B cell (primary cell): Measurements from ENCODE around the gene PIK3C2G. TPM values are rescaled to one million over a fixed set of nuclear protein-coding genes. Genes with fewer than 3 reads are reported as not detected.

Experiments used
- ATAC-seq: fragments of 200-7000 bp; cut with Tn5 transposase; one replicate; pipeline ENCODE4 v1.10.0; 2021; ENCODE audit warnings: low read depth, mild to moderate bottlenecking, moderate number of reproducible peaks, moderate library complexity
- CTCF ChIA-PET: fragments of 350-600 bp; sonication (Branson Sonifier 250); formaldehyde crosslinking; loops from one replicate; lab custom pipeline; 2021; ENCODE audit warnings: antibody characterized with exemption, inconsistent platforms; lab: Charles Lee
- POLR2A ChIA-PET: fragments of 350-600 bp; sonication (Branson Sonifier 250); formaldehyde crosslinking; loops from one replicate; lab custom pipeline; 2021; ENCODE audit warnings: antibody characterized with exemption; lab: Charles Lee
- DNase-seq: peaks from one replicate; pipeline ENCODE4 v3.0.0; 2013
- H2AFZ ChIP-seq: 2 replicates; pipeline ENCODE4 v1.6.1; 2012; ENCODE audit warnings: mild to moderate bottlenecking, low read depth, low read length; ENCODE audit not compliant: insufficient read depth, poor library complexity, severe bottlenecking
- H3K27ac ChIP-seq, 2 donors: 1 replicate in 1 of 2; 2 replicates in 1 of 2; pipeline ENCODE4 v1.5.1; 2012 to 2013; ENCODE audit warnings: low read length in 2 of 2, mild to moderate bottlenecking in 2 of 2, moderate library complexity in 1 of 2
- H3K27me3 ChIP-seq, 4 experiments: fragments of 200-600 bp in 1 of 4; sonication (generic) in 1 of 4; replicated peaks in 1 of 4; 1 replicate in 2 of 4; 2 replicates in 2 of 4; pipeline versions ENCODE4 v1.6.1 to v1.7.0; 2013 to 2016; ENCODE audit warnings: low read length in 3 of 4, mild to moderate bottlenecking in 2 of 4, mixed read lengths in 1 of 4, moderate library complexity in 1 of 4; ENCODE audit not compliant: insufficient read depth in 4 of 4, control insufficient read depth in 3 of 4; ENCODE audit errors: control extremely low read depth in 1 of 4
- H3K36me3 ChIP-seq, 2 experiments: replicated peaks in 1 of 2; 1 replicate in 1 of 2; 2 replicates in 1 of 2; pipeline versions ENCODE4 v1.6.1 to v1.7.1; 2013; ENCODE audit warnings: low read length in 1 of 2; ENCODE audit not compliant: insufficient read depth in 2 of 2, control insufficient read depth in 1 of 2; ENCODE audit errors: control extremely low read depth in 1 of 2, extremely low read depth in 1 of 2
- H3K4me1 ChIP-seq, 2 donors: fragments of 200-600 bp in 1 of 2; sonication (generic) in 1 of 2; 1 replicate in 1 of 2; 2 replicates in 1 of 2; pipeline versions ENCODE4 v1.5.1 to v1.6.1; 2013 to 2017; ENCODE audit warnings: low read length in 2 of 2; ENCODE audit not compliant: control insufficient read depth in 2 of 2, insufficient read depth in 2 of 2
- H3K4me2 ChIP-seq: replicated peaks from 2 replicates; pipeline ENCODE3; 2012; ENCODE audit warnings: mild to moderate bottlenecking, low read depth, low read length; ENCODE audit not compliant: poor library complexity, severe bottlenecking
- H3K4me3 ChIP-seq, 5 experiments: fragments of 200-600 bp in 1 of 5; sonication (generic) in 1 of 5; 1 replicate in 3 of 5; 2 replicates in 2 of 5; pipeline versions ENCODE4 v1.5.1 to v1.7.0; 2011 to 2016; ENCODE audit warnings: low read length in 4 of 5, mild to moderate bottlenecking in 4 of 5, low read depth in 2 of 5, control low read depth in 1 of 5, moderate library complexity in 1 of 5; ENCODE audit not compliant: insufficient read depth in 1 of 5; ENCODE audit errors: control extremely low read depth in 1 of 5, extremely low read depth in 1 of 5
- H3K79me2 ChIP-seq: fragments of 200-600 bp; sonication (generic); one replicate; pipeline ENCODE4 v1.6.0; 2016; ENCODE audit warnings: low read length; ENCODE audit not compliant: control insufficient read depth, insufficient read depth
- H3K9ac ChIP-seq: fragments of 200-600 bp; sonication (generic); 2 replicates; pipeline ENCODE4 v1.6.1; 2017; ENCODE audit warnings: mild to moderate bottlenecking, low read length, moderate library complexity
- H3K9me3 ChIP-seq, 3 donors: one replicate each; pipeline versions ENCODE4 v1.6.1 to v1.7.1; 2013; ENCODE audit warnings: low read length in 2 of 3; ENCODE audit not compliant: control insufficient read depth in 2 of 3, insufficient read depth in 1 of 3; ENCODE audit errors: control extremely low read depth in 1 of 3
- H4K20me1 ChIP-seq: 2 replicates; pipeline ENCODE4 v1.6.0; 2012; ENCODE audit warnings: mild to moderate bottlenecking, low read length; ENCODE audit not compliant: insufficient read depth, control insufficient read depth, poor library complexity, severe bottlenecking
- H3K27ac Mint-ChIP-seq: one replicate; pipeline ENCODE4 v1.8.0; 2021; ENCODE audit warnings: mixed read lengths
- H3K27me3 Mint-ChIP-seq: one replicate; pipeline ENCODE4 v1.8.0; 2021; ENCODE audit warnings: mixed read lengths
- H3K4me1 Mint-ChIP-seq: one replicate; pipeline ENCODE4 v1.8.0; 2021; ENCODE audit warnings: mixed read lengths
- H3K4me3 Mint-ChIP-seq: one replicate; pipeline ENCODE4 v1.8.0; 2021; ENCODE audit warnings: mixed read lengths
- H3K9me3 Mint-ChIP-seq: one replicate; pipeline ENCODE4 v1.8.0; 2022; ENCODE audit warnings: mixed read lengths; ENCODE audit not compliant: insufficient read depth
- CTCF ChIP-seq: fragments of 200-600 bp; IDR thresholded peaks from one replicate; pipeline ENCODE4 v1.8.0; 2022; ENCODE audit warnings: antibody characterized with exemption, mild to moderate bottlenecking
- EZH2 ChIP-seq: IDR thresholded peaks from 2 replicates; pipeline ENCODE4 v1.6.1; 2012; ENCODE audit warnings: borderline replicate concordance, low read depth, mild to moderate bottlenecking, moderate library complexity, low read length; ENCODE audit not compliant: insufficient read depth, poor library complexity, severe bottlenecking
- intact Hi-C: fragments of 100-400 bp; cut with micrococcal nuclease; formaldehyde crosslinking; loops from one replicate; pipeline ENCODE4 v1.10.0; 2022
- polyA plus RNA-seq: library from polyadenylated mRNA; depleted of rRNA; stranded (reverse); fragments of >200 nt; gene quantifications from 2 replicates; pipeline ENCODE4 v1.2.3, GENCODE V29; 2012
- total RNA-seq, 2 donors: library from RNA; stranded (reverse); fragments of 120-200 nt in 1 of 2; gene quantifications; 1 replicate in 1 of 2; 2 replicates in 1 of 2; pipeline versions ENCODE4 v1.2.3 to v1.2.4, GENCODE V29; 2013 to 2022

PIK3C2G gene
- total and polyA plus RNA-seq, 2 donors (not counting 1 experiment from before 2014, with no cell fraction given), result not detected

- Mint-ChIP-seq H3K9me3 (no peaks in the 10 kb centered on the region), H3K27ac (no peak overlapping the region), H3K4me3 (no peak overlapping the region), H3K4me1 (no peaks in the 10 kb centered on the region), H3K27me3 (no peaks in the 10 kb centered on the region)
- intact Hi-C loops, result no loop called here
- Histone ChIP-seq H3K36me3 (no peaks in the 10 kb centered on the region), H2AFZ (no peak overlapping the region), H3K9ac (no peak overlapping the region), H3K27me3 (no peaks in the 10 kb centered on the region), H4K20me1 (no peaks in the 10 kb centered on the region), H3K9me3 (no peaks in the 10 kb centered on the region), H3K4me3 (no peak overlapping the region), H3K79me2 (no peaks in the 10 kb centered on the region), H3K4me2 (no peak overlapping the region), H3K4me1 (no peaks in the 10 kb centered on the region), H3K27ac (no peak overlapping the region)
- TF ChIP-seq CTCF (no peak), EZH2 (no peak)
- DNase-seq (no peak), ATAC-seq (no peak)
- CTCF ChIA-PET, result no interaction called here
- POLR2A ChIA-PET, result no interaction called here
Measured at GRCh38 chr12:18591473-18591872, 330.2 kb downstream of the PIK3C2G start.

- CTCF ChIA-PET, result no interaction called here
- Histone ChIP-seq H3K27ac (no peak overlapping the region), H3K4me1 (no peaks in the 10 kb centered on the region), H3K79me2 (no peaks in the 10 kb centered on the region), H4K20me1 (no peaks in the 10 kb centered on the region), H3K9me3 (no peaks in the 10 kb centered on the region), H3K4me2 (no peak overlapping the region), H3K4me3 (no peak overlapping the region), H3K27me3 (no peaks in the 10 kb centered on the region), H3K36me3 (no peaks in the 10 kb centered on the region), H3K9ac (no peak overlapping the region), H2AFZ (no peak overlapping the region)
- TF ChIP-seq CTCF, result no peak
- no peak overlapping the region for H3K27ac Mint-ChIP-seq
- DNase-seq, result no peak
- no peaks in the 10 kb centered on the region for H3K4me1 Mint-ChIP-seq
- no peaks in the 10 kb centered on the region for H3K27me3 Mint-ChIP-seq
- no peak overlapping the region for H3K4me3 Mint-ChIP-seq
- intact Hi-C loops, result no loop called here
- no peak for ATAC-seq
- H3K9me3 Mint-ChIP-seq, result no peaks in the 10 kb centered on the region
- POLR2A ChIA-PET, result no interaction called here
Measured at GRCh38 chr12:18595412-18595811, 334.1 kb downstream of the PIK3C2G start.
